PC-3 (cell line): ENCODE results near the gene OR5C1. TPM values are rescaled to one million over a fixed set of nuclear protein-coding genes. Genes with fewer than 3 reads are reported as not detected.

Experiments
- ATAC-seq: fragments of 200-7000 bp; cut with Tn5 transposase; 2 replicates; pipeline ENCODE4 v1.9.1; 2020; ENCODE audit warnings: mild to moderate bottlenecking, moderate library complexity
- BruUV-seq: library from RNA; stranded (reverse); fragments of 400-500 nt; replicated peaks from 2 replicates; lab custom pipeline; 2021; lab: Mats Ljungman, UMichigan
- CTCF ChIA-PET: fragments of 300-600 bp; sonication (Branson Sonifier 250); formaldehyde crosslinking; loops from one replicate; lab custom pipeline; 2022; ENCODE audit warnings: antibody characterized with exemption; lab: Charles Lee
- POLR2A ChIA-PET: fragments of 300-600 bp; sonication (Branson Sonifier 250); formaldehyde crosslinking; loops from one replicate; lab custom pipeline; 2022; ENCODE audit warnings: antibody characterized with exemption; ENCODE audit not compliant: unreplicated experiment; lab: Charles Lee
- DNase-seq: peaks from one replicate; pipeline ENCODE4 v3.0.0-alpha.2; 2015
- H2AFZ ChIP-seq: fragments of 300-600 bp; sonication (generic); 2 replicates; pipeline ENCODE4 v1.6.0; 2016; ENCODE audit warnings: antibody characterized with exemption, low read length
- H3F3A ChIP-seq: fragments of 300-600 bp; sonication (generic); one replicate; pipeline ENCODE4 v1.6.0; 2017; ENCODE audit warnings: antibody characterized with exemption, low read length, control low read depth, mild to moderate bottlenecking; ENCODE audit not compliant: unreplicated experiment
- H3K27ac ChIP-seq: fragments of 300-600 bp; sonication (generic); 2 replicates; pipeline ENCODE4 v1.5.1; 2016; ENCODE audit warnings: mild to moderate bottlenecking, low read length
- H3K27me3 ChIP-seq: fragments of 300-600 bp; sonication (generic); 2 replicates; pipeline ENCODE4 v1.6.1; 2016; ENCODE audit warnings: low read length, mixed read lengths
- H3K36me3 ChIP-seq: fragments of 300-600 bp; sonication (generic); 2 replicates; pipeline ENCODE4 v1.6.1; 2016; ENCODE audit warnings: low read depth, mixed run types, low read length, mixed read lengths
- H3K4me1 ChIP-seq: fragments of 300-600 bp; sonication (generic); 2 replicates; pipeline ENCODE4 v1.5.1; 2016; ENCODE audit warnings: low read length; ENCODE audit not compliant: insufficient read depth
- H3K4me2 ChIP-seq: fragments of 300-600 bp; sonication (generic); 2 replicates; pipeline ENCODE4 v1.6.0; 2016; ENCODE audit warnings: low read length
- H3K4me3 ChIP-seq: fragments of 300-600 bp; sonication (generic); 2 replicates; pipeline ENCODE4 v1.5.1; 2016; ENCODE audit warnings: mild to moderate bottlenecking, low read length, mixed read lengths
- H3K79me2 ChIP-seq: fragments of 300-600 bp; sonication (generic); 2 replicates; pipeline ENCODE4 v1.6.1; 2017; ENCODE audit warnings: low read length, mixed read lengths
- H3K9ac ChIP-seq: fragments of 300-600 bp; sonication (generic); 2 replicates; pipeline ENCODE4 v1.6.0; 2016; ENCODE audit warnings: mild to moderate bottlenecking, low read length
- H3K9me2 ChIP-seq: fragments of 300-600 bp; sonication (generic); replicated peaks from 2 replicates; pipeline ENCODE4 v1.6.1; 2016; ENCODE audit warnings: mixed run types, low read length, mixed read lengths
- H3K9me3 ChIP-seq: fragments of 300-600 bp; sonication (generic); 2 replicates; pipeline ENCODE4 v1.6.1; 2016; ENCODE audit warnings: low read length, mixed read lengths
- H4K20me1 ChIP-seq: fragments of 300-600 bp; sonication (generic); 2 replicates; pipeline ENCODE4 v1.6.1; 2016; ENCODE audit warnings: low read length, mixed read lengths
- CTCF ChIP-seq: fragments of 300-600 bp; sonication (generic); conservative IDR thresholded peaks from 2 replicates; pipeline ENCODE4 v1.5.1; 2017; ENCODE audit warnings: antibody characterized with exemption, low read depth, mild to moderate bottlenecking, low read length
- EZH2 ChIP-seq: fragments of 300-600 bp; sonication (generic); IDR thresholded peaks from one replicate; pipeline ENCODE4 v1.6.1; 2017; ENCODE audit warnings: antibody characterized with exemption, mild to moderate bottlenecking, low read length; ENCODE audit not compliant: unreplicated experiment
- EZH2phosphoT487 ChIP-seq: fragments of 300-600 bp; sonication (generic); IDR thresholded peaks from 2 replicates; pipeline ENCODE4 v1.6.1; 2018; ENCODE audit warnings: mild to moderate bottlenecking, antibody characterized with exemption, low read length, borderline replicate concordance
- intact Hi-C: fragments of 100-400 bp; cut with micrococcal nuclease; formaldehyde crosslinking; loops from 2 replicates; pipeline ENCODE4 v1.9.0; 2023
- total RNA-seq: library from RNA; depleted of rRNA; stranded (reverse); fragments of >200 nt; gene quantifications from 2 replicates; pipeline ENCODE4 v1.2.3, GENCODE V29; 2014

The OR5C1 gene
- total RNA-seq, 1 experiment from 2014 or later: not detected

- no peak for ATAC-seq
- POLR2A ChIA-PET: no interaction called here
Measured at GRCh38 chr9:122800066-122801060, 11.6 kb downstream of the OR5C1 start, which contains the start of gene OR1K1. OR1K1 (plus strand) TSS chr9:122800123; CDS start chr9:122800123, 0 bp downstream.

GRCh38 chr9:122806661-122807060 lies 17.9 kb downstream of the OR5C1 start:
- Histone ChIP-seq H3K4me1 (peaks cover 7% of the 10 kb centered on the region), H2AFZ (no peak overlapping the region), H3K9me2 (no peaks in the 10 kb centered on the region), H3K9me3 (no peaks in the 10 kb centered on the region), H3K27me3 (no peaks in the 10 kb centered on the region), H4K20me1 (no peaks in the 10 kb centered on the region), H3K4me2 (no peak overlapping the region), H3K27ac (no peak overlapping the region), H3K36me3 (no peaks in the 10 kb centered on the region), H3K4me3 (no peak overlapping the region), H3F3A (no peaks in the 10 kb centered on the region), H3K79me2 (no peaks in the 10 kb centered on the region), H3K9ac (no peak overlapping the region)
- no peak for TF ChIP-seq EZH2
- TF ChIP-seq EZH2phosphoT487: no peak
- TF ChIP-seq CTCF: no peak
- CTCF ChIA-PET: no interaction called here
- ATAC-seq: no peak
- intact Hi-C loops: no loop called here
- no peak for DNase-seq
- no TSS peak for BruUV-seq
- POLR2A ChIA-PET: no interaction called here

More at GRCh38 chr9:122800066-122801060, 11.6 kb downstream of the OR5C1 start, which contains the start of gene OR1K1:
- no peak for DNase-seq
- Histone ChIP-seq H3K36me3 (no peaks in the 10 kb centered on the region), H3K4me1 (peaks cover 4% of the 10 kb centered on the region; the same call in 1 of the 2 replicates), H3K4me3 (no peak within 1 kb of the TSS), H2AFZ (no peak within 1 kb of the TSS), H3K9me3 (no peaks in the 10 kb centered on the region), H3K27me3 (no peaks in the 10 kb centered on the region), H3K27ac (no peak within 1 kb of the TSS), H3F3A (no peaks in the 10 kb centered on the region), H3K79me2 (no peaks in the 10 kb centered on the region), H3K9ac (no peak within 1 kb of the TSS), H4K20me1 (no peaks in the 10 kb centered on the region), H3K4me2 (no peak within 1 kb of the TSS), H3K9me2 (no peaks in the 10 kb centered on the region)
- intact Hi-C loops: no loop called here
- no peak for TF ChIP-seq CTCF
- no peak for TF ChIP-seq EZH2phosphoT487
- no peak for TF ChIP-seq EZH2
- CTCF ChIA-PET: no interaction called here
- BruUV-seq: no TSS peak
